Measurements from ENCODE around the gene RPGRIP1L.

RPGRIP1L gene

GRCh38 chr16:53730693-53731092 lies 27.0 kb upstream of the RPGRIP1L start:
- TF ChIP-seq GATA3 (IDR thresholded peaks at IDR 0.05; ENCODE audit: low read depth, low read length) (no peak), GATA2 (IDR thresholded peaks at IDR 0.05; ENCODE audit: low read depth, low read length) (no peak)

- TF ChIP-seq GATA3 (IDR thresholded peaks at IDR 0.05; ENCODE audit: low read depth, low read length) (no peak), GATA2 (IDR thresholded peaks at IDR 0.05; ENCODE audit: low read depth, low read length) (no peak)
Measured at GRCh38 chr16:53726625-53727024, 23.0 kb upstream of the RPGRIP1L start.

- TF ChIP-seq GATA2 (IDR thresholded peaks at IDR 0.05; ENCODE audit: low read depth, low read length) (no peak), GATA3 (IDR thresholded peaks at IDR 0.05; ENCODE audit: low read depth, low read length) (no peak)
Measured at GRCh38 chr16:53721017-53721416, 17.4 kb upstream of the RPGRIP1L start.

- peak; percentile 24; the same call in 1 of the 2 replicates for TF ChIP-seq GATA2 (IDR thresholded peaks at IDR 0.05; ENCODE audit: low read depth, low read length)
- peak; percentile 69; the same call in 1 of the 2 replicates for TF ChIP-seq GATA3 (IDR thresholded peaks at IDR 0.05; ENCODE audit: low read depth, low read length)
Measured at GRCh38 chr16:53717577-53717976, 13.9 kb upstream of the RPGRIP1L start.

- TF ChIP-seq GATA3 (IDR thresholded peaks at IDR 0.05; ENCODE audit: low read depth, low read length) (no peak), GATA2 (IDR thresholded peaks at IDR 0.05; ENCODE audit: low read depth, low read length) (no peak)
Measured at GRCh38 chr16:53715023-53715384, 11.3 kb upstream of the RPGRIP1L start.

GRCh38 chr16:53714205-53715022 lies 10.8 kb upstream of the RPGRIP1L start:
- TF ChIP-seq GATA2 (IDR thresholded peaks at IDR 0.05; ENCODE audit: low read depth, low read length) (no peak), GATA3 (IDR thresholded peaks at IDR 0.05; ENCODE audit: low read depth, low read length) (no peak)

- no peak for TF ChIP-seq GATA3 (IDR thresholded peaks at IDR 0.05; ENCODE audit: low read depth, low read length)
- no peak for TF ChIP-seq GATA2 (IDR thresholded peaks at IDR 0.05; ENCODE audit: low read depth, low read length)
Measured at GRCh38 chr16:53713403-53714204, 9.9 kb upstream of the RPGRIP1L start.

- no peak for TF ChIP-seq GATA2 (IDR thresholded peaks at IDR 0.05; ENCODE audit: low read depth, low read length)
- TF ChIP-seq GATA3 (IDR thresholded peaks at IDR 0.05; ENCODE audit: low read depth, low read length) = no peak
Measured at GRCh38 chr16:53712065-53712464, 8.4 kb upstream of the RPGRIP1L start.

- no peak for TF ChIP-seq GATA3 (IDR thresholded peaks at IDR 0.05; ENCODE audit: low read depth, low read length)
- no peak for TF ChIP-seq GATA2 (IDR thresholded peaks at IDR 0.05; ENCODE audit: low read depth, low read length)
Measured at GRCh38 chr16:53711390-53711789, 7.7 kb upstream of the RPGRIP1L start.

GRCh38 chr16:53708490-53708889 lies 4.8 kb upstream of the RPGRIP1L start:
- TF ChIP-seq GATA3 (IDR thresholded peaks at IDR 0.05; ENCODE audit: low read depth, low read length) = no peak
- no peak for TF ChIP-seq GATA2 (IDR thresholded peaks at IDR 0.05; ENCODE audit: low read depth, low read length)

- no peak for TF ChIP-seq GATA2 (IDR thresholded peaks at IDR 0.05; ENCODE audit: low read depth, low read length)
- no peak for TF ChIP-seq GATA3 (IDR thresholded peaks at IDR 0.05; ENCODE audit: low read depth, low read length)
Measured at GRCh38 chr16:53707671-53708070, 4.0 kb upstream of the RPGRIP1L start.

GRCh38 chr16:53704445-53704813 lies 770 bp upstream of the RPGRIP1L start:
- TF ChIP-seq GATA2 (IDR thresholded peaks at IDR 0.05; ENCODE audit: low read depth, low read length) (no peak), GATA3 (IDR thresholded peaks at IDR 0.05; ENCODE audit: low read depth, low read length) (no peak)

GRCh38 chr16:53695070-53695469 lies 8.6 kb downstream of the RPGRIP1L start:
- TF ChIP-seq GATA3 (IDR thresholded peaks at IDR 0.05; ENCODE audit: low read depth, low read length) (no peak), GATA2 (IDR thresholded peaks at IDR 0.05; ENCODE audit: low read depth, low read length) (no peak)

GRCh38 chr16:53693320-53693719 lies 10.3 kb downstream of the RPGRIP1L start:
- TF ChIP-seq GATA3 (IDR thresholded peaks at IDR 0.05; ENCODE audit: low read depth, low read length) (no peak), GATA2 (IDR thresholded peaks at IDR 0.05; ENCODE audit: low read depth, low read length) (no peak)

- TF ChIP-seq GATA2 (IDR thresholded peaks at IDR 0.05; ENCODE audit: low read depth, low read length) (no peak), GATA3 (IDR thresholded peaks at IDR 0.05; ENCODE audit: low read depth, low read length) (no peak)
Measured at GRCh38 chr16:53692146-53692545, 11.5 kb downstream of the RPGRIP1L start.
